CD4-positive, alpha-beta T cell treated with Interleukin-17A for 4 hours (primary cell): Measurements from ENCODE around the gene PNMA6E.

ENCODE experiments used
- DNase-seq: peaks from one replicate; pipeline ENCODE4 v3.0.0-alpha.2; 2020; ENCODE audit warnings: mixed read lengths

The PNMA6E gene

DNA sequence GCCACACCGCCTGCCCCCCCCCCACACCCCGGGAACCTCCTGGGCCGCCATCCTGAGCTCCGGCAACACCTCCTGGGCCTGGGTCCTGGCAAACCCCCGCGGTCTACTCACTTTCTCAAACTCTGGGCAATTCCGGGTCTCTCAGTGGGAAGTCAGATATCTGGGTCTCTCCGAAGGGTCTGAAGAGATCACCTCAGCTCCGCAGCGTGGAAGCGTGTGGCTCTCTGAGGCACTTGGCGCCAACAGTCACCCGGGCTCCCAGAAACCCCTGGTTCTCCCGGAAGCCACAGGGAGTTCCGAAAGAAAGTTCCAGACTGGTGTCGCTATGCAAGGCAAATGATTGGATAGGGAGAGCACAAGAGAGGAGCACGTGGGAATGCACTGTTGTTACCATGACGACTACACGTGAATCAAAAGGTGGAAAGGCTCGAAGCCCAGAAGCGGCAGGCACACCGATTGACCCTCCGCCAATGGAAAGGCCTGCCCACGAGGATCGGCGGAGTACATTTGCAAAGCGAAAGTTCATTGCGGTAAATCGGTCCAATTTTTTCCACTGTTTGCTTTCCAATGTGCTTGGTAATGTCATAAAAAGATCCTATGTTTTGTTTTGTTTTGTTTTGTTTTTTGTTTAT is at the start of gene PNMA6E:
PNMA6E (minus strand) TSS at position 218 of the 632 bp plus-strand sequence. CDS start 2,501 bp downstream, outside the sequence.
- no peak for DNase-seq

GRCh38 chrX:153450949-153451277 is 49.8 kb upstream of the PNMA6E start:
- no peak for DNase-seq

GRCh38 chrX:153450114-153450948 is 49.2 kb upstream of the PNMA6E start:
- DNase-seq = no peak

DNA sequence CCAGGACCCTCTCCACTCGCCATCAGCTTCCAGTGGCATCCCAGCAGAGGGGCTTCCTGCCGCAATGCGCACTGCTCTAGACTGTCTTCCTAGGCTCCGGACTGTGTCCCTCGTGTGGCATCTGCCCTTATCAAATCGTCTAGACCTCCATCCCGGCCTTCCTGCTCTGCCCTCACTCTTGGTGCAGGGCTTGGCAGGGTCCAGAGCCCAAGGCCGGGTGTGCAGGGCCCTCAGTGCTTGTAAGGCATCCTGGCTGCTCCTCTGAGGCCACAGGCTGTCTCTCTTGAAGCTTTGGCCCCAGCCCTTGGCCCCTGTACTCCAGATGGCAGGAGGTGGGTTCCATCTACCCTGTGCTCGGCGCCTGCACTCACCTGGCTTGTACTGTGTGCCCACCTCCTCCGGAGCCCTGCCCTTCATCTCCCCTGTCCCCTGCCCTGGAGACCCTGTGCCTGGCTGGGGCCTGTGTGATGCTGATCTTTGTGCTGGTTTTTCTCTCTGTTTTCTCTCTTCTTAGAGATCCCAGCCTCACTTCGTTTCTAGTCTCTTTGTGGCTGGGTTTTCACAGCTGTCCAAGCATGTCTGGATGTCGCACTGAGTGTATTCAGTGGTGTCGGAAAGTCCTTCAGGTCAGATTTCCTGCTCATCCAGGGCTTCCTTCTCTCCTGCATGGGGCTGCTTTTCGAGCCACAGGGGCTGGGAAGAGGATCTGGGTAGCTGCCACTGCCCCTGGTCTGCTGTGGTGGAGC is 48.4 kb upstream of the PNMA6E start:
- no peak for DNase-seq

DNA sequence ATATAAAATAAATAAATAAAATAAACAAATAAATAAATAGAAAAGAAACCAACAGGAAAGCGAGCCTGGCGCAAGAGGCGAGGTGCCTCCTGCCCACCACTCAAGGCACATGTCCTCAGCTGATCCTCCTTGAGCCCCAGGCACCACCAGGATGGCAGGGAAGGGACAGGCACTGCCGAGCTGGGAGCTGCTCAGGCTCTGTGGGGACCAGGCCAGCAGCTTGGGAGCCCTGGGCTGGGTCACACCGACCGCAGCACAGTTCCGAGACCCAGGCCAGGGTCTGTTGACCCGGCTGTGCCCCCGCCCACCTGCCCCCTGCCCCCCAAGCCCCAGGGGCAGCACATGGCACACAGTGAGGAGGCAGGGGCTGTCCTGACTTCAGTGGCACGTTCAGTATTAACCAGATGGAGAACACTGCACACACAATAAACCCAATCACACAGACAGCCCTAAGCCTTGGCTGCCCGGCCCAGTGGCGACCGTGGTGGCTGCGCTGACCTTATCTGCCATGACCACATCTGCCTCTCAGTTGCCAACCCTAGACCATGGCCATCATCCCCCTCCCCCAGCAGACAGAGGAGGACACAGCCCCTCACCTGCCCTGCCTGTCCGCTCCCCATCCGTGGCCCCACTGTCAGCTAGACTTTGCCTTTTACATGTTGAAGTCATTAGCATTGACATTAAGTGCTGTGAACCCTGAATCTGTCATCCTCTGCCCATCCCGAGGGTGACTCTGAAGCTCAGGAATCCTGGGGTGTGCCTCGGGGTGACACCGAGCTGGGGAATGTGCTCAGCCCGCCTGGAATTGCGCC is 47.6 kb upstream of the PNMA6E start:
- DNase-seq = no peak

DNA sequence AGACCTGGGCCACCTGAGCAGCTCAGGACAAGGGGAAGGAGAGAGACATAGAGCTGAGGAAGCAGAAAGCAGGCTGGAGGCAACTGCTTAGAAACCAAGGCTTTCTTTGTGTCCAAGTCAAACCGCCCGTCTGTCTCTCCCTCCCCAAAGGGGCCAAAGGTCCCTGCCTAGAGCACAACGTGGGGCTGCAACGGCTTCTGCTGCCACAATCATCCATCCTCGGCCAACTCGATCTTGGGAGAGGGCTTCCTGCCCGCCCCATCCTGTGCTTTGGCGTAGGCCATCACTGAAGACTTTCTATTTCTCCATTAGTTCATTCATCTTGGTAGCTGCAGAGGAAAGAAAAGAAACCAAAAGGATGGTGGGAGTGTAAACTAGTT is 46.4 kb upstream of the PNMA6E start:
- DNase-seq = no peak

- DNase-seq = no peak
Observed at GRCh38 chrX:153446950-153447580, 45.9 kb upstream of the PNMA6E start.

DNA sequence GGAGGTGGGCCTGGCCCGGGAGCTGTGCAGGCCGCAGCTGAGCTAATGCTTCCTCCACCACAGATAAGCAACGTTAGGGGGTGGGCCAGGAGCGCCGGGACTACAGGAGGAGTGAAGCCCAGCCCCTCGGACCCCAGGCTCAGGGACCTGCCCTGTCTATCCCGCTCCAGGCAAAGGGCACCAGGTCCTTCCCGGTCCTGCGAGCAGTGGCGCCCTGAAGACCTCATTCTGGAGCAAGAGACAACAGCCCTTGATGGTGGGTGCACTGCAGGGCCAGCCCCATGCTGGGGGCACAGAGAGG is 45.4 kb upstream of the PNMA6E start:
- no peak for DNase-seq

- no peak for DNase-seq
Observed at GRCh38 chrX:153445856-153446635, 44.9 kb upstream of the PNMA6E start, which contains the start of gene TREX2. Gene TREX2, minus strand, starts transcription at chrX:153446056. Its CDS starts 626 bp downstream, at chrX:153445430.

- DNase-seq = no peak
Observed at GRCh38 chrX:153445106-153445855, 44.1 kb upstream of the PNMA6E start.

GRCh38 chrX:153444333-153445011 is 43.3 kb upstream of the PNMA6E start:
- no peak for DNase-seq

- DNase-seq = no peak
Observed at GRCh38 chrX:153443476-153444332, 42.6 kb upstream of the PNMA6E start.

DNA sequence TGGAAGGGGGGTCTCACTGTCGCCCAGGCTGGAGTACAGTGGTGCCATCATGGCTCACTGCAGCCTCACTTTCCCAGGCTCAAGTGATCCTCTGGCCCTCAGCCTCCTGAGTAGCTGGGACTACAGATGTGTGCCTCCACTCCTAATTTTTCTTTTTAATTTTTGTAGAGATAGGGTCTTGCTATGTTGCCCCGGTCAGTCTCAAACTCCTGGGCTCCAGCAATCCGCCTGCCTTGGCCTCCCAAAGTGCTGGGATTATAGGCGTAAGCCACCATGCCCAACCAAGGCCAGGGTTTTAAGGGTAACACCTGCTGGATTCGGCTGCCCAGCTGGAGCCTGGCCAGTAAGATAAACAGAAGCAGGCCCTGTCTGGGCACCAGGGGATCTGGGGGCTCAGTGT is 41.3 kb upstream of the PNMA6E start:
- DNase-seq = no peak

DNA sequence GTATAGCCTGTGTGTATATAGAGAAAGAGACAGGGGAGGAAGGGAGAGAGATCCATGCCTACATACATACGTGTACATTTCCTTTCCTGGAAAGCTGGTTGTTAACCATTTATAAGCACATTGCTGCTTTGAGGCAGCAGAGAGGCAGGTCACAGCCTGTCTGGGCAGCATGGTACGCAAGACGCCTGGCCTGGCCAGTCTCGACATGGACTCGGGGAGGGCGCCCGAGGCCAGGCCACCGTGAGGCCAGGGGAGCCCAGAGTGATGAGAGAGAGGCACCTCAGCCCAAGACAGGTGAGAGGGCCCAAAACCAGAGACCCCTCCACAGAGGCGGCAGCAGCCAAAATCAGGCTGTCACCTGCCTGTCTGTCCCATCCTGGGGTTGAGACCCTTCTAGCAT is 40.8 kb upstream of the PNMA6E start:
- no peak for DNase-seq

- DNase-seq = no peak
Observed at GRCh38 chrX:153441296-153441695, 40.1 kb upstream of the PNMA6E start.

- DNase-seq = no peak
Observed at GRCh38 chrX:153440556-153441135, 39.5 kb upstream of the PNMA6E start.

DNA sequence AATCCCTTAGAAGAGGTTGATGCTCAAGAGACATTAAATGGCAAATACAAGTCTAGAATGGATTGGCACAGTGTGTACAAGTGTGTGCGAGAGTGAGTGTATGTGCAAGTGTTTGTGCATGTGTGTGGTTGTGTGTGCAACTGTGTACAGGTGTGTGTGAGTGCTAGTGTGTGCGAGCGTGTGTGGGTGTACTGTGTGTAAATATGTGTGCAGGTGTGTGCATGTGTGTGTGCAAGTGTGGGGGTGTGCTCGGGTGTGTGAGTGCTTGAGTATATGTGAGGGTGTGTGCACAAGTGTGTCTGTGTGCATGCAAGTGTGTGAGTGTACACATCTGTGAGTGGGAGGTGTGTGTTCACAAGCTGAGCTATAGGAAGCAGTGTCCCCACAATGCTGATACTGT is 38.8 kb upstream of the PNMA6E start:
- no peak for DNase-seq

DNA sequence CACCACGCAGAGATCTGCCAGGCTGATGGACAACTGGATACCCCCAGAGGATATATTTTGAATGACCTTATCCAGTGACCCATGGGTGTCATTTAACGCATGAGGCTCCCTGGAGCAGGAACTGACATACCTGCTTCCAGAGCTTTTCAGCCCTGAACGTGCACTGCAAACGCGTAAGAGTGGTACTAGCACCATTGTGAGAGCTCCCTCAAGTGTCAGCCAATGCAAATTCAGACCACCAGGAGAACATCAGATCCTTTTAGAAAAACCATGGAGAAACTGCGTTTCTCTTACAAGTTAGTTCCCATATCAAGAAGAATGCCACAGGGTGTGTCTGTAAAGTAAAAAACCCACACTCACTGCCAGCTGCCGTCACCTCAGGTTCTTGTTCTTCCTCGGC is 37.4 kb upstream of the PNMA6E start:
- no peak for DNase-seq

DNA sequence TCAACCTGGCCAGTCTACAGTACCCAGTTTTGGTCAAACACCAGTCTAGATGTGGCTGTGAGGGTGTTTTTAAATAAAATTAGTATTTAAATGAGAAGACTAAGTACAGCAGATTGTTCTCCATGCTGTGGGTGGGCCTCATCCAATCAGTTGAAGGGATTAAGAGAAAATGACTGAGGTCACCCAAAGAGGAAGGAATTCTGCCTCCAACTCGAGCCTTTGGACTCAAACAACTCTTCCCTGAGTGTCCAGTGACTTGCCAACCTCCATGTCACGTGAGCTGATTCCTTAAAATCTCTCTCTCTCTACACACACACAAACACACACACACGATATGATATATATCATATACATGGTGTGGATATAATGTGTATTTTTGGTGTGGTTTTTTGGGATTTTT is 34.7 kb upstream of the PNMA6E start:
- DNase-seq = no peak
